Osteoblast (primary cell): ENCODE measurements around the gene ATRNL1. TPM values are rescaled to one million over a fixed set of nuclear protein-coding genes. Genes with fewer than 3 reads are reported as not detected.

Experiments
- DNase-seq: peaks from one replicate; pipeline ENCODE4 v3.0.0; 2011; ENCODE audit warnings: low spot score, mixed read lengths; ENCODE audit not compliant: insufficient read length; ENCODE audit errors: missing footprints
- H2AFZ ChIP-seq: 2 replicates; pipeline ENCODE4 v1.6.0; 2011; ENCODE audit warnings: mild to moderate bottlenecking, low read length
- H3K27ac ChIP-seq: 2 replicates; pipeline ENCODE4 v1.5.1; 2011; ENCODE audit warnings: mild to moderate bottlenecking, low read depth, low read length, moderate library complexity
- H3K27me3 ChIP-seq: 2 replicates; pipeline ENCODE4 v1.6.0; 2012; ENCODE audit warnings: mild to moderate bottlenecking, control low read depth, inconsistent platforms, low read length, moderate library complexity; ENCODE audit not compliant: insufficient read depth
- H3K36me3 ChIP-seq: 2 replicates; pipeline ENCODE4 v1.5.1; 2011; ENCODE audit warnings: mild to moderate bottlenecking, low read length, control low read depth, moderate library complexity; ENCODE audit not compliant: insufficient read depth
- H3K4me1 ChIP-seq: 2 replicates; pipeline ENCODE4 v1.5.1; 2011; ENCODE audit warnings: mild to moderate bottlenecking, low read length, control low read depth, moderate library complexity; ENCODE audit not compliant: insufficient read depth
- H3K4me2 ChIP-seq: 2 replicates; pipeline ENCODE4 v1.6.0; 2011; ENCODE audit warnings: mild to moderate bottlenecking, low read length; ENCODE audit not compliant: insufficient read depth
- H3K4me3 ChIP-seq: fragments of 200-600 bp; sonication (generic); 3 replicates; pipeline ENCODE4 v1.5.1; 2012; ENCODE audit warnings: mild to moderate bottlenecking, low read length, inconsistent platforms; ENCODE audit not compliant: insufficient read depth
- H3K79me2 ChIP-seq: 2 replicates; pipeline ENCODE4 v1.6.0; 2012; ENCODE audit warnings: mild to moderate bottlenecking, low read length, control low read depth, inconsistent platforms; ENCODE audit not compliant: insufficient read depth
- H3K9me3 ChIP-seq: 2 replicates; pipeline ENCODE4 v1.5.1; 2011; ENCODE audit warnings: low read depth, low read length, control low read depth
- H4K20me1 ChIP-seq: 2 replicates; pipeline ENCODE4 v1.6.0; 2012; ENCODE audit warnings: mild to moderate bottlenecking, low read length, control low read depth; ENCODE audit not compliant: insufficient read depth
- total RNA-seq: library from RNA; depleted of rRNA; stranded (reverse); fragments of >200 nt; gene quantifications from 2 replicates; pipeline ENCODE4 v1.2.3, GENCODE V29; 2012
- TF ChIP-seq, protein P1 (sequence below): IDR thresholded peaks from 2 replicates; pipeline ENCODE4 v1.5.1; 2011; ENCODE audit warnings: mild to moderate bottlenecking, low read depth, low read length, moderate library complexity; ENCODE audit errors: extremely low read depth

Gene ATRNL1
- total RNA-seq, 1 donor, result 1.4 TPM

DNA sequence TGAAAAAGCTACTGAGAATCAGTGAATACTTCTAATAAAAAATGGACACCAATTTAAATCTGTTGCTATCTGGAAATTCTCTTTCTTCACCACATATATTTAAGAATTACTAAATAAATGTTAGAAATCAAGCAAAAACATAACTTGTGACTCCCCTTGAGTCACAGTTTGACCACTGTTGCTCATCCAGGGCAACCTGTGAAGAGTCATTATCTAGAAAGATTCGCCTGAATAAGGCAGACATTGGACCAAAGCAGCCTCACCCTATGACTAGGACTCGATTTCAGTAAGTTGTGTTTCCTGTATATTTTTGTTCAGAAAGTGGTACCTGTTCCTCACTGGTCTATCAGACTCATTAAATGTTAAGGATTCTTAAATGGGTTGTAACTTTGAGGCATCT lies 572.4 kb downstream of the ATRNL1 start:
- TF ChIP-seq, protein P1, sequence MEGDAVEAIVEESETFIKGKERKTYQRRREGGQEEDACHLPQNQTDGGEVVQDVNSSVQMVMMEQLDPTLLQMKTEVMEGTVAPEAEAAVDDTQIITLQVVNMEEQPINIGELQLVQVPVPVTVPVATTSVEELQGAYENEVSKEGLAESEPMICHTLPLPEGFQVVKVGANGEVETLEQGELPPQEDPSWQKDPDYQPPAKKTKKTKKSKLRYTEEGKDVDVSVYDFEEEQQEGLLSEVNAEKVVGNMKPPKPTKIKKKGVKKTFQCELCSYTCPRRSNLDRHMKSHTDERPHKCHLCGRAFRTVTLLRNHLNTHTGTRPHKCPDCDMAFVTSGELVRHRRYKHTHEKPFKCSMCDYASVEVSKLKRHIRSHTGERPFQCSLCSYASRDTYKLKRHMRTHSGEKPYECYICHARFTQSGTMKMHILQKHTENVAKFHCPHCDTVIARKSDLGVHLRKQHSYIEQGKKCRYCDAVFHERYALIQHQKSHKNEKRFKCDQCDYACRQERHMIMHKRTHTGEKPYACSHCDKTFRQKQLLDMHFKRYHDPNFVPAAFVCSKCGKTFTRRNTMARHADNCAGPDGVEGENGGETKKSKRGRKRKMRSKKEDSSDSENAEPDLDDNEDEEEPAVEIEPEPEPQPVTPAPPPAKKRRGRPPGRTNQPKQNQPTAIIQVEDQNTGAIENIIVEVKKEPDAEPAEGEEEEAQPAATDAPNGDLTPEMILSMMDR, result no peak
- H2AFZ ChIP-seq, result no peak overlapping the region
- H3K27ac ChIP-seq, result no peak overlapping the region
- no peaks in the 10 kb centered on the region for H3K27me3 ChIP-seq
- no peak overlapping the region for H3K4me3 ChIP-seq
- H3K4me1 ChIP-seq, result no peaks in the 10 kb centered on the region
- no peaks in the 10 kb centered on the region for H3K79me2 ChIP-seq
- no peak for DNase-seq
- H4K20me1 ChIP-seq, result no peaks in the 10 kb centered on the region
- no peaks in the 10 kb centered on the region for H3K9me3 ChIP-seq
- H3K4me2 ChIP-seq, result no peak overlapping the region
- H3K36me3 ChIP-seq, result no peaks in the 10 kb centered on the region

DNA sequence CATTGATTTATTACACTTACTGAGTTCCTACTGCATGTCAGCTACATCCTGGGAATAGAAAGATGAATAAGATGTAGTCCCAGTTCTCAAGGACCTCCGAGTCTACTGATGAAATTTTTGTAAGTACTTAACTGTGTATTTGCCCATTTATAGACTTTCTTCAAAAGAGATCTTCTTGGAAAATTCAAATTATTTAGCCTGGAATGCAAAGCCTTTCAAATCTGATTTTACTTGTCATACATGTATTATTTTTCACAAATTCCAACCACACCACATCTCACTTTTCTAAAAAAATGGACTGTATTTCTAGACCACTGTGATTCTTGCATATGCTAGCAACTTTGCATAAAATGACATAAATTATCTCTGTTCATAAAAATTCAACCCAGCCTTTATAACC lies 581.3 kb downstream of the ATRNL1 start:
- no peak overlapping the region for H3K4me2 ChIP-seq
- H3K27ac ChIP-seq, result no peak overlapping the region
- no peaks in the 10 kb centered on the region for H4K20me1 ChIP-seq
- no peaks in the 10 kb centered on the region for H3K4me1 ChIP-seq
- H3K4me3 ChIP-seq, result no peak overlapping the region
- H3K9me3 ChIP-seq, result no peaks in the 10 kb centered on the region
- no peaks in the 10 kb centered on the region for H3K79me2 ChIP-seq
- H3K36me3 ChIP-seq, result no peaks in the 10 kb centered on the region
- DNase-seq, result no peak
- no peaks in the 10 kb centered on the region for H3K27me3 ChIP-seq
- no peak overlapping the region for H2AFZ ChIP-seq
- TF ChIP-seq, protein P1, result no peak

DNA sequence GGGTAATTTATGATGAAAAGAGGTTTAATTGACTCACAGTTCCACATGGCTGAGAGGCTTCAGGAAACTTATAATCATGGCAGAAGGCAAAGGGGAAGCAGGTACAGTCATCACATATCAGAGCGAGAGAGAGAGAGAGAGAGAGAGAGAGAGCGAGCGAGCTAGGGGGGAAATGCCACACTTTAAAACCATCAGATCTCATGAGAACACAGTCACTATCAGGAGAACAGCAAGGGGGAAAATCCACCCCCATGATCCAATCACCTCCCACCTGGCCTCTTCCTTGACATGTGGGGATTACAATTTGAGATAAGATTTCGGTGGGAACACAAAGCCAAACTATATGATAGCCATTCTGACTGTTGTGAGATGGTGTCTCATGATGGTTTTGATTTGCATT lies 603.6 kb downstream of the ATRNL1 start:
- TF ChIP-seq, protein P1, result no peak
- H3K4me1 ChIP-seq, result no peaks in the 10 kb centered on the region

DNA sequence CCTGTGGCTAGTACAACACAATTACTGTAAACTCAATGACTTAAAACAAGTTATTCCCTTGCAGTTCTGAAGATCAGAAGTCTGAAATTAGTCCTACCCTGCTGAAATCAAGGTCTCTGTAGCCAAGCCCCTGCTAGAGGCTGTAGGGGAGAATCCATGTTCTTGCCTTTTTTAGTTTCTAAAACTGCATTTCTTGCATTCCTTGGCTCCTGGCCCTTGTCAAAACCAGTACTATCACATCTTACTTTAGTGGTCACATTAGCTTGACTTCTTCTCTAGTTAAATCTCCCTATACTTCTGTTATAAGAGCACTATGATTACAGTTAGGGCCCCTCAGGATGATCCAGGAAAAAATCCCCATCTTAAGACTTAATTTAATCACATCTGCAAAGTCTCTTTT lies 612.9 kb downstream of the ATRNL1 start:
- Histone ChIP-seq H3K79me2 (no peaks in the 10 kb centered on the region), H3K36me3 (no peaks in the 10 kb centered on the region), H4K20me1 (no peaks in the 10 kb centered on the region), H3K27ac (no peak overlapping the region), H3K27me3 (peaks cover 2% of the 10 kb centered on the region), H3K4me3 (no peak overlapping the region), H3K4me2 (no peak overlapping the region), H3K4me1 (peaks cover 4% of the 10 kb centered on the region), H3K9me3 (no peaks in the 10 kb centered on the region), H2AFZ (peak overlapping the region; percentile 38)
- TF ChIP-seq, protein P1, result no peak
- no peak for DNase-seq

More for the DNA sequence above, 603.6 kb downstream of the ATRNL1 start:
- Histone ChIP-seq H3K79me2 (no peaks in the 10 kb centered on the region), H4K20me1 (no peaks in the 10 kb centered on the region), H3K27me3 (no peaks in the 10 kb centered on the region), H3K4me3 (no peak overlapping the region), H3K9me3 (no peaks in the 10 kb centered on the region), H2AFZ (no peak overlapping the region), H3K4me2 (no peak overlapping the region), H3K36me3 (no peaks in the 10 kb centered on the region), H3K27ac (no peak overlapping the region)
- no peak for DNase-seq
